Spleen (tissue), 3 donors: ENCODE measurements around the gene PRDM16.

Source experiments
- POLR2A ChIP-seq, 3 donors: fragments of 450-650 bp; IDR thresholded peaks; one replicate each; pipeline ENCODE4 v1.5.1; 2017; ENCODE audit warnings: antibody characterized with exemption in 3 of 3, mild to moderate bottlenecking in 1 of 3
- POLR2AphosphoS5 ChIP-seq, 3 donors: sonication (generic); formaldehyde crosslinking; IDR thresholded peaks; one replicate each; pipeline ENCODE4 v1.5.1; 2017; ENCODE audit warnings: antibody characterized with exemption in 3 of 3

DNA sequence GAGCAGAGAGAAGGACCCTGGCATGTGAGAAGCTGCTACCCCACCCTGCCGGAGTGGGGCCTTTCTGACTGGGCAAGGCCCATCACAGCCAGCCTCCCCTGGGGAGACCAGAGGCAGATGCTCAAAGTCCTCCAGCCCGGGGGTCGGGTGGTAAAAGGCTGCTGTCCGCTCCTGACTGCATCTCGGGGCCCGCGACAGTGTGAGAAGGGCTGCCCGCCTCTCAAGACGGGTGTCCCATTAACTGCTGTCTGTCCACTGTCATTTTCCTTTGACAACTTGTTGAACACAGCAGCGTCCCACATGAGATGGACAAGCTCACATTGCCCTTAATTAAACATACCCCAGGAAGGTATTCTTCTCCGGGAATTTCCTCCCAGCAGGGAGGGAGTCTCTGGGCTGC, 294.0 kb downstream of the PRDM16 start:
- TF ChIP-seq POLR2A (IDR thresholded peaks at IDR 0.05) (no peak), POLR2AphosphoS5 (IDR thresholded peaks at IDR 0.05) (no peak)
